Smooth muscle cell (in vitro differentiated cells): ENCODE measurements around the gene SYNGR3. TPM values are rescaled to one million over a fixed set of nuclear protein-coding genes. Genes with fewer than 3 reads are reported as not detected.

Experiments used
- DNase-seq: peaks from one replicate; lab custom pipeline; 2025; ENCODE audit not compliant: unreplicated experiment; lab: John Stamatoyannopoulos, UW
- H2AFZ ChIP-seq: fragments of 200-600 bp; sonication (generic); 2 replicates; pipeline ENCODE4 v1.6.0; 2016; ENCODE audit warnings: antibody characterized with exemption, low read depth, mild to moderate bottlenecking
- H3F3A ChIP-seq: fragments of 200-600 bp; sonication (generic); 2 replicates; pipeline ENCODE4 v1.6.0; 2017; ENCODE audit warnings: antibody characterized with exemption, low read depth
- H3K27ac ChIP-seq: fragments of 200-600 bp; sonication (generic); 2 replicates; pipeline ENCODE4 v1.5.1; 2016; ENCODE audit warnings: low read depth, mild to moderate bottlenecking
- H3K27me3 ChIP-seq: fragments of 200-600 bp; sonication (generic); 2 replicates; pipeline ENCODE4 v1.6.1; 2016; ENCODE audit warnings: low read depth, mild to moderate bottlenecking
- H3K36me3 ChIP-seq: fragments of 200-600 bp; sonication (generic); 2 replicates; pipeline ENCODE4 v1.5.1; 2016; ENCODE audit warnings: low read depth
- H3K4me1 ChIP-seq: fragments of 200-600 bp; sonication (generic); 2 replicates; pipeline ENCODE4 v1.5.1; 2016; ENCODE audit warnings: low read depth
- H3K4me2 ChIP-seq: fragments of 200-600 bp; sonication (generic); 2 replicates; pipeline ENCODE4 v1.6.0; 2016; ENCODE audit warnings: mild to moderate bottlenecking
- H3K4me3 ChIP-seq: fragments of 200-600 bp; sonication (generic); 2 replicates; pipeline ENCODE4 v1.5.1; 2016; ENCODE audit warnings: mild to moderate bottlenecking
- H3K79me2 ChIP-seq: fragments of 200-600 bp; sonication (generic); 2 replicates; pipeline ENCODE4 v1.6.0; 2016; ENCODE audit warnings: low read depth, mild to moderate bottlenecking
- H3K9ac ChIP-seq: fragments of 200-600 bp; sonication (generic); 2 replicates; pipeline ENCODE4 v1.6.0; 2016; ENCODE audit warnings: low read depth
- H3K9me3 ChIP-seq: fragments of 200-600 bp; sonication (generic); replicated peaks from 2 replicates; pipeline ENCODE4 v1.5.1; 2016; ENCODE audit warnings: low read depth
- H4K20me1 ChIP-seq: fragments of 200-600 bp; sonication (generic); 2 replicates; pipeline ENCODE4 v1.6.0; 2016; ENCODE audit warnings: low read depth
- CTCF ChIP-seq: fragments of 200-600 bp; sonication (generic); IDR thresholded peaks from 2 replicates; pipeline ENCODE4 v1.5.1; 2017; ENCODE audit warnings: borderline replicate concordance, mild to moderate bottlenecking, antibody characterized with exemption; ENCODE audit not compliant: insufficient read depth, poor library complexity, severe bottlenecking
- WGBS: methylation state at CpG from one replicate; pipeline ENCODE4 v1.1.7; 2016; ENCODE audit warnings: low lambda C conversion rate; 5-methylcytosine and 5-hydroxymethylcytosine counted together
- polyA plus RNA-seq: library from polyadenylated mRNA; unstranded; fragments of >200 nt; fragmentation: Nextera tagmentation; extraction: Ambion mirVana; gene quantifications from 2 replicates; pipeline ENCODE4 v1.2.1, GENCODE V29; 2016
- total RNA-seq: library from RNA; depleted of rRNA; stranded (reverse); fragments of >200 nt; gene quantifications from 2 replicates; pipeline ENCODE4 v1.2.3, GENCODE V29; 2014

The SYNGR3 gene
- total and polyA plus RNA-seq, 2 experiments from 2014 or later, result 3.0 to 8.7 TPM

DNA sequence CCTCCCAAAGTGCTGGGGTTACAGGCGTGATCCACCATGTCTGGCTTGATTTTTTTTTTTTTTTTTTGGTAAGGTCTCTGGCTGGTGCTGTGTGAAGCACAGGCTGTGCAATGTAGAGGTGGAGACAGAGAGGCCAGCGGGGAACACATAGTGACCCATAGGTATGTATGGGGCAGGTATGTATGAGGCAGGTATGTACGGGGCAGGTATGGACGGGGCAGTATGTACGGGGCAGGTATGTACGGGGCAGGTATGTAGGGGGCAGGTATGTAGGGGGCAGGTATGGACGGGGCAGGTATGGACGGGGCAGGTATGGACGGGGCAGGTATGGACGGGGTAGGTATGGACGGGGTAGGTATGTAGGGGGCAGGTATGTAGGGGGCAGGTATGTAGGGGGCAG, 40.3 kb upstream of the SYNGR3 start:
- Histone ChIP-seq H3K4me2 (no peak overlapping the region), H3F3A (no peaks in the 10 kb centered on the region), H2AFZ (no peak overlapping the region), H3K27me3 (no peaks in the 10 kb centered on the region), H3K27ac (no peak overlapping the region), H3K9me3 (no peaks in the 10 kb centered on the region), H3K79me2 (no peaks in the 10 kb centered on the region), H3K36me3 (no peaks in the 10 kb centered on the region), H3K4me3 (no peak overlapping the region), H3K4me1 (no peaks in the 10 kb centered on the region), H3K9ac (no peak overlapping the region), H4K20me1 (no peaks in the 10 kb centered on the region)
- DNase-seq, result no peak
- TF ChIP-seq CTCF, result no peak
- 98% methylated on average over 6 of the region's 11 CpGs for WGBS

GRCh38 chr16:1950047-1950446, 39.7 kb upstream of the SYNGR3 start:
- H4K20me1 ChIP-seq, result no peaks in the 10 kb centered on the region
- H3K79me2 ChIP-seq, result no peaks in the 10 kb centered on the region
- H3K9ac ChIP-seq, result no peak overlapping the region
- no peak overlapping the region for H3K4me2 ChIP-seq
- no peaks in the 10 kb centered on the region for H3K4me1 ChIP-seq
- H3F3A ChIP-seq, result no peaks in the 10 kb centered on the region
- TF ChIP-seq CTCF, result no peak
- whole genome bisulfite sequencing, result 83% methylated on average over 5 of the region's 7 CpGs
- H3K27me3 ChIP-seq, result no peaks in the 10 kb centered on the region
- no peak overlapping the region for H3K4me3 ChIP-seq
- DNase-seq, result no peak
- no peaks in the 10 kb centered on the region for H3K9me3 ChIP-seq
- no peak overlapping the region for H3K27ac ChIP-seq
- no peak overlapping the region for H2AFZ ChIP-seq
- no peaks in the 10 kb centered on the region for H3K36me3 ChIP-seq

GRCh38 chr16:1950559-1950958, 39.2 kb upstream of the SYNGR3 start:
- H3K9ac ChIP-seq, result no peak overlapping the region
- H2AFZ ChIP-seq, result no peak overlapping the region
- H3K4me2 ChIP-seq, result no peak overlapping the region

More at GRCh38 chr16:1950559-1950958, 39.2 kb upstream of the SYNGR3 start:
- no peaks in the 10 kb centered on the region for H3K9me3 ChIP-seq
- H4K20me1 ChIP-seq, result no peaks in the 10 kb centered on the region
- H3K27me3 ChIP-seq, result no peaks in the 10 kb centered on the region
- H3K27ac ChIP-seq, result no peak overlapping the region
- H3K79me2 ChIP-seq, result no peaks in the 10 kb centered on the region
- no peak overlapping the region for H3K4me3 ChIP-seq
- H3K4me1 ChIP-seq, result no peaks in the 10 kb centered on the region
- no peaks in the 10 kb centered on the region for H3F3A ChIP-seq
- 89% methylated on average over 19 of the region's 19 CpGs for WGBS
- TF ChIP-seq CTCF, result no peak
- DNase-seq, result no peak
- no peaks in the 10 kb centered on the region for H3K36me3 ChIP-seq
